ENCODE data around the gene LILRB5.
"Not testable (repeated sequence)": the region's sequence is repeated elsewhere in the genome, so short reads cannot be mapped to it uniquely, and the experiment has no call there.

LILRB5 gene

GRCh38 chr19:54257116-54257480, at the start of gene LILRB5:
Gene LILRB5, minus strand, starts transcription at chr19:54257273. Its CDS starts 80 bp downstream, at chr19:54257193.
- no peak for DNase-seq (ENCODE audit: low read depth)

- DNase-seq (ENCODE audit: low read depth) = no peak
Observed at GRCh38 chr19:54305141-54305540, 48.1 kb upstream of the LILRB5 start.

GRCh38 chr19:54302257-54302656, 45.2 kb upstream of the LILRB5 start:
- no peak for DNase-seq (ENCODE audit: low read depth)

GRCh38 chr19:54299515-54299914, 42.4 kb upstream of the LILRB5 start:
- DNase-seq (ENCODE audit: low read depth) = no peak

GRCh38 chr19:54299126-54299498, 42.0 kb upstream of the LILRB5 start:
- no peak for DNase-seq (ENCODE audit: low read depth)

GRCh38 chr19:54298357-54299125, 41.5 kb upstream of the LILRB5 start:
- DNase-seq (ENCODE audit: low read depth) = no peak

GRCh38 chr19:54297759-54298305, 40.8 kb upstream of the LILRB5 start:
- no peak for DNase-seq (ENCODE audit: low read depth)

- no peak for DNase-seq (ENCODE audit: low read depth)
Observed at GRCh38 chr19:54294539-54294938, 37.5 kb upstream of the LILRB5 start.

GRCh38 chr19:54289160-54289559, 32.1 kb upstream of the LILRB5 start:
- DNase-seq (ENCODE audit: low read depth) = not testable (repeated sequence)

GRCh38 chr19:54287456-54287855, 30.4 kb upstream of the LILRB5 start:
- no peak for DNase-seq (ENCODE audit: low read depth)

GRCh38 chr19:54286283-54286682, 29.2 kb upstream of the LILRB5 start:
- DNase-seq (ENCODE audit: low read depth) = not testable (repeated sequence)

- DNase-seq (ENCODE audit: low read depth) = not testable (repeated sequence)
Observed at GRCh38 chr19:54285427-54286056, 28.5 kb upstream of the LILRB5 start.

- no peak for DNase-seq (ENCODE audit: low read depth)
Observed at GRCh38 chr19:54282686-54283470, 25.8 kb upstream of the LILRB5 start.

- not testable (repeated sequence) for DNase-seq (ENCODE audit: low read depth)
Observed at GRCh38 chr19:54281729-54282075, 24.6 kb upstream of the LILRB5 start.

- no peak for DNase-seq (ENCODE audit: low read depth)
Observed at GRCh38 chr19:54281007-54281728, 24.1 kb upstream of the LILRB5 start, which contains the start of gene LILRB2. Gene LILRB2, minus strand, starts transcription at chr19:54281110. Its CDS starts 614 bp downstream, at chr19:54280496.

- DNase-seq (ENCODE audit: low read depth) = not testable (repeated sequence)
Observed at GRCh38 chr19:54280441-54280840, 23.4 kb upstream of the LILRB5 start.

- DNase-seq (ENCODE audit: low read depth) = not testable (repeated sequence)
Observed at GRCh38 chr19:54280025-54280424, 23.0 kb upstream of the LILRB5 start.

GRCh38 chr19:54279406-54279962, 22.4 kb upstream of the LILRB5 start:
- no peak for DNase-seq (ENCODE audit: low read depth)

- DNase-seq (ENCODE audit: low read depth) = not testable (repeated sequence)
Observed at GRCh38 chr19:54278571-54279195, 21.6 kb upstream of the LILRB5 start.

GRCh38 chr19:54278056-54278455, 21.0 kb upstream of the LILRB5 start:
- DNase-seq (ENCODE audit: low read depth) = not testable (repeated sequence)

- not testable (repeated sequence) for DNase-seq (ENCODE audit: low read depth)
Observed at GRCh38 chr19:54277111-54277615, 20.1 kb upstream of the LILRB5 start.
